ENCODE results near the gene TECTB.

- no peak for TF ChIP-seq EZH2 (IDR thresholded peaks at IDR 0.05; ENCODE audit: borderline replicate concordance, low read depth, low read length, poor library complexity, severe bottlenecking)
- no peak for TF ChIP-seq CTCF (conservative IDR thresholded peaks at IDR 0.05; ENCODE audit: low read depth, low read length)
These were observed 49.5 kb downstream of the TECTB start for GRCh38 chr10:112332509-112333228.
